DND-41 (cell line): ENCODE results near the gene ABCC4.

Source experiments
- ATAC-seq: fragments of 200-7000 bp; cut with Tn5 transposase; 3 replicates; pipeline ENCODE4 v1.9.1; 2021; ENCODE audit warnings: low read depth; ENCODE audit not compliant: insufficient read depth
- DNase-seq: peaks from one replicate; pipeline ENCODE4 v3.0.0-alpha.2; 2020
- H2AFZ ChIP-seq: 2 replicates; pipeline ENCODE4 v1.6.0; 2012; ENCODE audit warnings: low read depth, low read length
- H3K27ac ChIP-seq: 2 replicates; pipeline ENCODE4 v1.5.1; 2012; ENCODE audit warnings: low read length, inconsistent platforms
- H3K27me3 ChIP-seq: fragments of 200-600 bp; sonication (generic); 2 replicates; pipeline ENCODE4 v1.6.0; 2012; ENCODE audit warnings: low read length, mild to moderate bottlenecking, inconsistent platforms; ENCODE audit not compliant: insufficient read depth, poor library complexity
- H3K36me3 ChIP-seq: 2 replicates; pipeline ENCODE4 v1.5.1; 2012; ENCODE audit warnings: low read length, inconsistent platforms; ENCODE audit not compliant: insufficient read depth
- H3K4me1 ChIP-seq: 2 replicates; pipeline ENCODE4 v1.5.1; 2012; ENCODE audit warnings: mild to moderate bottlenecking, low read length; ENCODE audit not compliant: insufficient read depth
- H3K4me2 ChIP-seq: 2 replicates; pipeline ENCODE4 v1.6.0; 2012; ENCODE audit warnings: mild to moderate bottlenecking, moderate library complexity, low read length, inconsistent platforms; ENCODE audit not compliant: insufficient read depth
- H3K4me3 ChIP-seq, 2 experiments: fragments of 200-600 bp in 1 of 2; shearing (Covaris generic) in 1 of 2; 2 replicates each; pipeline ENCODE4 v1.5.1; 2012 to 2016; ENCODE audit warnings: inconsistent platforms in 2 of 2, low read length in 2 of 2, mild to moderate bottlenecking in 2 of 2, low read depth in 1 of 2, moderate library complexity in 1 of 2
- H3K79me2 ChIP-seq: 2 replicates; pipeline ENCODE4 v1.6.0; 2012; ENCODE audit warnings: low read length, inconsistent platforms; ENCODE audit not compliant: insufficient read depth
- H3K9ac ChIP-seq: 2 replicates; pipeline ENCODE4 v1.6.0; 2012; ENCODE audit warnings: low read depth, mild to moderate bottlenecking, inconsistent platforms, low read length, moderate library complexity
- H3K9me3 ChIP-seq: 2 replicates; pipeline ENCODE4 v1.5.1; 2012; ENCODE audit warnings: low read length, moderate library complexity, mild to moderate bottlenecking, inconsistent platforms; ENCODE audit not compliant: insufficient read depth, severe bottlenecking
- H4K20me1 ChIP-seq: 2 replicates; pipeline ENCODE4 v1.6.0; 2012; ENCODE audit warnings: low read length; ENCODE audit not compliant: insufficient read depth
- CTCF ChIP-seq: IDR thresholded peaks from 2 replicates; pipeline ENCODE4 v1.5.1; 2012; ENCODE audit warnings: borderline replicate concordance, low read length, moderate library complexity, mild to moderate bottlenecking; ENCODE audit not compliant: poor library complexity, severe bottlenecking; ENCODE audit errors: extremely low read depth
- EZH2 ChIP-seq: IDR thresholded peaks from 3 replicates; pipeline ENCODE4 v1.6.1; 2012; ENCODE audit warnings: borderline replicate concordance, low read depth, mild to moderate bottlenecking, moderate library complexity, low read length, inconsistent platforms; ENCODE audit not compliant: severe bottlenecking

Gene ABCC4

GRCh38 chr13:95087746-95088305 is 213.4 kb downstream of the ABCC4 start:
- DNase-seq (no peak), ATAC-seq (no peak)
- no peak overlapping the region for H3K27ac ChIP-seq
- H3K4me1 ChIP-seq, result no peaks in the 10 kb centered on the region
- H3K36me3 ChIP-seq, result no peaks in the 10 kb centered on the region
- H3K27me3 ChIP-seq, result no peaks in the 10 kb centered on the region
- H3K4me3 ChIP-seq, result no peak overlapping the region
- H3K9me3 ChIP-seq, result no peaks in the 10 kb centered on the region
- H3K79me2 ChIP-seq, result no peaks in the 10 kb centered on the region
- H2AFZ ChIP-seq, result no peak overlapping the region
- H3K9ac ChIP-seq, result no peak overlapping the region
- no peak overlapping the region for H3K4me2 ChIP-seq
- TF ChIP-seq EZH2 (no peak), CTCF (no peak)
- H4K20me1 ChIP-seq, result no peaks in the 10 kb centered on the region

GRCh38 chr13:95086761-95087160 is 214.5 kb downstream of the ABCC4 start:
- Histone ChIP-seq H3K79me2 (no peaks in the 10 kb centered on the region), H3K4me1 (no peaks in the 10 kb centered on the region), H3K27me3 (no peaks in the 10 kb centered on the region), H3K4me2 (no peak overlapping the region), H2AFZ (no peak overlapping the region), H3K27ac (no peak overlapping the region), H4K20me1 (no peaks in the 10 kb centered on the region), H3K9me3 (no peaks in the 10 kb centered on the region), H3K4me3 (no peak overlapping the region), H3K36me3 (no peaks in the 10 kb centered on the region), H3K9ac (no peak overlapping the region)
- ATAC-seq, result no peak
- no peak for DNase-seq
- TF ChIP-seq EZH2 (no peak), CTCF (no peak)

GRCh38 chr13:95083758-95084157 is 217.5 kb downstream of the ABCC4 start:
- no peaks in the 10 kb centered on the region for H4K20me1 ChIP-seq
- H2AFZ ChIP-seq, result no peak overlapping the region
- H3K4me1 ChIP-seq, result no peaks in the 10 kb centered on the region
- TF ChIP-seq CTCF (no peak), EZH2 (no peak)
- H3K79me2 ChIP-seq, result no peaks in the 10 kb centered on the region
- no peak overlapping the region for H3K27ac ChIP-seq
- DNase-seq (no peak), ATAC-seq (no peak)
- no peak overlapping the region for H3K4me2 ChIP-seq
- H3K9me3 ChIP-seq, result no peaks in the 10 kb centered on the region
- H3K9ac ChIP-seq, result no peak overlapping the region
- H3K36me3 ChIP-seq, result no peaks in the 10 kb centered on the region
- H3K4me3 ChIP-seq, result no peak overlapping the region
- no peaks in the 10 kb centered on the region for H3K27me3 ChIP-seq

- ATAC-seq, result no peak
Measured at GRCh38 chr13:95083066-95083465, 218.2 kb downstream of the ABCC4 start.

More at GRCh38 chr13:95083066-95083465, 218.2 kb downstream of the ABCC4 start:
- H4K20me1 ChIP-seq, result no peaks in the 10 kb centered on the region
- H3K9ac ChIP-seq, result no peak overlapping the region
- H3K9me3 ChIP-seq, result no peaks in the 10 kb centered on the region
- H3K4me1 ChIP-seq, result no peaks in the 10 kb centered on the region
- DNase-seq, result no peak
- no peak overlapping the region for H3K4me2 ChIP-seq
- H3K79me2 ChIP-seq, result no peaks in the 10 kb centered on the region
- H3K27me3 ChIP-seq, result no peaks in the 10 kb centered on the region
- H3K4me3 ChIP-seq, result no peak overlapping the region
- no peaks in the 10 kb centered on the region for H3K36me3 ChIP-seq
- TF ChIP-seq EZH2 (no peak), CTCF (no peak)
- no peak overlapping the region for H2AFZ ChIP-seq
- no peak overlapping the region for H3K27ac ChIP-seq
